Measurements from ENCODE around the gene PCDHB16.

PCDHB16 gene

DNA sequence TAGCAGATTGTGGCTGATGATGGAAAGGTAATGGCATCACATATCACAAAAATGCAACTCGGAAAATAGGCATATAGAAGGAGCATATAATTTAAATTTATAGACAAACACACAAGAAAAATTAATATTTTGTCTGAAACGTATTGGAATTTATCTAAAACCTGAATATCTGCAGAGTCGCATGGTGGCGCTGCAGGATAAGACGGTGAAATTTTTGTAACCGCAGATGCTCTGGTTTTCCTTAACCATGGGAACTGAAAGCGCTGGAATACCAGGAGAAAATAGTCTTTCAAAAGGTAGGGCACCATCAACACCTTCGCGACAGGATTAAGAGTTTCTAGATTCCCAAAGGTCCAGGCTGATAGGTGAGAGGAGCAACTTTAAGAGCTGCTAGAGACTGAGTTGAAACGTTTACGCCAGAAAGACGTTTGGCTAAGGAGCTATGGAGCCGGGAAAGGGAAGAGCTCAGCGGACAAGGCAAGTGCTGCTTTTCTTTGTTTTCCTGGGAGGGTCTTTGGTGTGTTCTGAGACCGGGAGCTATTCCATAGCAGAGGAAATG lies 52.0 kb downstream of the PCDHB16 start:
- no peak for DNase-seq

Measured in stimulated activated CD4-positive, alpha-beta T cell treated with anti-CD3 and anti-CD28 coated beads, Interleukin-12 subunit alpha, Interleukin-12 subunit beta, amount 100 ng/mL, for 4 hours (primary cell).